ENCODE measurements around the gene CAMKK2. TPM values are rescaled to one million over a fixed set of nuclear protein-coding genes. Genes with fewer than 3 reads are reported as not detected.

The CAMKK2 gene
- polyA plus RNA-seq, 1 donor from 2014 or later = 29.2 TPM

DNA sequence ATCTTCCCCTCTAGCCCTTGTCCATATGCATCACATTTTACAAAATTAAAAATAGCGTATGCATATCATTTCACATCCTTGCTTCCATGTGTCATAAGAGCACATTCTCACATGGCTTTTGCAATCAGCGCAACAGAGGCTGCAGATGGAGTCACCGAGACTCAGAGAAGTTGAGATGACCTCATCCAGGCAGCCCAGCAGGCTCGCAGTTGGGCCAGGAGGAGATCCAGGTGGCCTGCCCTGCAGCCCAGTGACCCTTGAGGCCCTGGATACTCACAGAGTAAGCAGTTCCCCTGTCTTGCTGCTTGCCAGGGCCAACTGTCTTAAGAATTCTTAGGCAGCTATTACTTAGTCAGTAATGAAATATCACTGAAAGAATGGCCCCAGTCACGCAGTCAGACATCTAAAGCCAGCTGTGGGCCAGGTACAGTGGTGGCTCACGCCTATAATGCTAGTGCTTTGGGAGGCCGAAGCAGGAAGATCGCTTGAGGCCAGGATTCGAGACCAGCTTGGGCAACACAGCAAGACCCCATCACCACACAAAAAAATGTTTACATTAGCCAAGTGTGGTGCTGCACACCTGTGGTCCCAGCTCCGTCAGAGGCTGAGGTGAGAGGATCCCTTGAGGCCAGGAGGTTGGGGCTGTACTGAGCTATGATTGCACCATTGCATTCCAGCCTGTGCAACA is 9.1 kb downstream of the CAMKK2 start:
- no peaks in the 10 kb centered on the region for H3K36me3 ChIP-seq (ENCODE audit: insufficient read depth, low read length)
- H2AFZ ChIP-seq (ENCODE audit: low read depth, low read length) = no peak overlapping the region
- H3K9ac ChIP-seq (ENCODE audit: low read length) = no peak overlapping the region
- no peaks in the 10 kb centered on the region for H4K20me1 ChIP-seq (ENCODE audit: insufficient read depth)
- no peak overlapping the region for H3K27ac ChIP-seq (ENCODE audit: low read length)
- no peaks in the 10 kb centered on the region for H3K9me3 ChIP-seq (ENCODE audit: low read length)
- H3K4me3 ChIP-seq (ENCODE audit: low read length) = no peak overlapping the region
- no peaks in the 10 kb centered on the region for H3K79me2 ChIP-seq (replicated peaks; ENCODE audit: insufficient read depth, low read length)
- no peaks in the 10 kb centered on the region for H3K27me3 ChIP-seq (ENCODE audit: insufficient read depth, low read depth, low read length)
- no peaks in the 10 kb centered on the region for H3F3A ChIP-seq (ENCODE audit: insufficient read depth, low read length, poor library complexity, severe bottlenecking)
- no peak overlapping the region for H3K4me2 ChIP-seq (ENCODE audit: low read length)
- TF ChIP-seq EP300 (conservative IDR thresholded peaks at IDR 0.05; ENCODE audit: poor library complexity, severe bottlenecking) (no peak), SMC3 (conservative IDR thresholded peaks at IDR 0.05; ENCODE audit: poor library complexity) (no peak), POLR2AphosphoS5 (IDR thresholded peaks at IDR 0.05) (no peak)
- TF ChIP-seq, protein P1, sequence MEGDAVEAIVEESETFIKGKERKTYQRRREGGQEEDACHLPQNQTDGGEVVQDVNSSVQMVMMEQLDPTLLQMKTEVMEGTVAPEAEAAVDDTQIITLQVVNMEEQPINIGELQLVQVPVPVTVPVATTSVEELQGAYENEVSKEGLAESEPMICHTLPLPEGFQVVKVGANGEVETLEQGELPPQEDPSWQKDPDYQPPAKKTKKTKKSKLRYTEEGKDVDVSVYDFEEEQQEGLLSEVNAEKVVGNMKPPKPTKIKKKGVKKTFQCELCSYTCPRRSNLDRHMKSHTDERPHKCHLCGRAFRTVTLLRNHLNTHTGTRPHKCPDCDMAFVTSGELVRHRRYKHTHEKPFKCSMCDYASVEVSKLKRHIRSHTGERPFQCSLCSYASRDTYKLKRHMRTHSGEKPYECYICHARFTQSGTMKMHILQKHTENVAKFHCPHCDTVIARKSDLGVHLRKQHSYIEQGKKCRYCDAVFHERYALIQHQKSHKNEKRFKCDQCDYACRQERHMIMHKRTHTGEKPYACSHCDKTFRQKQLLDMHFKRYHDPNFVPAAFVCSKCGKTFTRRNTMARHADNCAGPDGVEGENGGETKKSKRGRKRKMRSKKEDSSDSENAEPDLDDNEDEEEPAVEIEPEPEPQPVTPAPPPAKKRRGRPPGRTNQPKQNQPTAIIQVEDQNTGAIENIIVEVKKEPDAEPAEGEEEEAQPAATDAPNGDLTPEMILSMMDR (IDR thresholded peaks at IDR 0.05; ENCODE audit: poor library complexity, severe bottlenecking) = no peak
- H3K9me2 ChIP-seq (ENCODE audit: insufficient read depth, low read length) = no peaks in the 10 kb centered on the region

DNA sequence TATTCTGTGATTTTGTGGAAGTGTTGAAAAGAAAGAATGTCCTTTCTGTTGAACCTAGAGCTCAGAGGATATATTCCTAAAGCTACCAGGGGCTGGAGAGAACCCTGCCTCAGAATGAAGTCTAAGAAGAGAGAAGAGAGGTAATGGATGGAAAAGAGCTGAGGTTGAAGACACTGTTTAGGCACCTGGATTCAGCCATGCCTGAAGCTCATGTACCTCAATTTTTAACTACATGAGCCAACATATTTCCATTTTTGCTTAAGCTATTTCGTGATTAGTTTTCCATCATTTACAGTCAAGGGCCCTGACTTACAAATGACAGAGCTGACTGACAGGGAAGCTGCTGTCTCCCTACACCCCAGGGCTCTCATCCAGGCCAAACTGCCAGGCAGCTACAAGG is 10.7 kb downstream of the CAMKK2 start:
- H3K9me3 ChIP-seq (ENCODE audit: low read length) = no peaks in the 10 kb centered on the region
- no peaks in the 10 kb centered on the region for H3F3A ChIP-seq (ENCODE audit: insufficient read depth, low read length, poor library complexity, severe bottlenecking)
- H3K9me2 ChIP-seq (ENCODE audit: insufficient read depth, low read length) = no peaks in the 10 kb centered on the region
- no peaks in the 10 kb centered on the region for H3K36me3 ChIP-seq (ENCODE audit: insufficient read depth, low read length)
- H3K4me2 ChIP-seq (ENCODE audit: low read length) = no peak overlapping the region
- H4K20me1 ChIP-seq (ENCODE audit: insufficient read depth) = no peaks in the 10 kb centered on the region
- H3K27me3 ChIP-seq (ENCODE audit: insufficient read depth, low read depth, low read length) = no peaks in the 10 kb centered on the region
- no peaks in the 10 kb centered on the region for H3K79me2 ChIP-seq (replicated peaks; ENCODE audit: insufficient read depth, low read length)
- H3K9ac ChIP-seq (ENCODE audit: low read length) = no peak overlapping the region
- H2AFZ ChIP-seq (ENCODE audit: low read depth, low read length) = no peak overlapping the region
- TF ChIP-seq EP300 (conservative IDR thresholded peaks at IDR 0.05; ENCODE audit: poor library complexity, severe bottlenecking) = no peak
- no peak for TF ChIP-seq RAD21 (conservative IDR thresholded peaks at IDR 0.05)
- no peak for TF ChIP-seq TAF1 (IDR thresholded peaks at IDR 0.05; ENCODE audit: low read depth)
- TF ChIP-seq POLR2AphosphoS5 (IDR thresholded peaks at IDR 0.05) = no peak
- no peak for TF ChIP-seq EZH2 (IDR thresholded peaks at IDR 0.05; ENCODE audit: borderline replicate concordance, insufficient read depth, low read length, poor library complexity, severe bottlenecking)
- TF ChIP-seq, protein P2, sequence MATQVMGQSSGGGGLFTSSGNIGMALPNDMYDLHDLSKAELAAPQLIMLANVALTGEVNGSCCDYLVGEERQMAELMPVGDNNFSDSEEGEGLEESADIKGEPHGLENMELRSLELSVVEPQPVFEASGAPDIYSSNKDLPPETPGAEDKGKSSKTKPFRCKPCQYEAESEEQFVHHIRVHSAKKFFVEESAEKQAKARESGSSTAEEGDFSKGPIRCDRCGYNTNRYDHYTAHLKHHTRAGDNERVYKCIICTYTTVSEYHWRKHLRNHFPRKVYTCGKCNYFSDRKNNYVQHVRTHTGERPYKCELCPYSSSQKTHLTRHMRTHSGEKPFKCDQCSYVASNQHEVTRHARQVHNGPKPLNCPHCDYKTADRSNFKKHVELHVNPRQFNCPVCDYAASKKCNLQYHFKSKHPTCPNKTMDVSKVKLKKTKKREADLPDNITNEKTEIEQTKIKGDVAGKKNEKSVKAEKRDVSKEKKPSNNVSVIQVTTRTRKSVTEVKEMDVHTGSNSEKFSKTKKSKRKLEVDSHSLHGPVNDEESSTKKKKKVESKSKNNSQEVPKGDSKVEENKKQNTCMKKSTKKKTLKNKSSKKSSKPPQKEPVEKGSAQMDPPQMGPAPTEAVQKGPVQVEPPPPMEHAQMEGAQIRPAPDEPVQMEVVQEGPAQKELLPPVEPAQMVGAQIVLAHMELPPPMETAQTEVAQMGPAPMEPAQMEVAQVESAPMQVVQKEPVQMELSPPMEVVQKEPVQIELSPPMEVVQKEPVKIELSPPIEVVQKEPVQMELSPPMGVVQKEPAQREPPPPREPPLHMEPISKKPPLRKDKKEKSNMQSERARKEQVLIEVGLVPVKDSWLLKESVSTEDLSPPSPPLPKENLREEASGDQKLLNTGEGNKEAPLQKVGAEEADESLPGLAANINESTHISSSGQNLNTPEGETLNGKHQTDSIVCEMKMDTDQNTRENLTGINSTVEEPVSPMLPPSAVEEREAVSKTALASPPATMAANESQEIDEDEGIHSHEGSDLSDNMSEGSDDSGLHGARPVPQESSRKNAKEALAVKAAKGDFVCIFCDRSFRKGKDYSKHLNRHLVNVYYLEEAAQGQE (IDR thresholded peaks at IDR 0.05; ENCODE audit: borderline replicate concordance) = no peak
- TF ChIP-seq MXI1 (conservative IDR thresholded peaks at IDR 0.05; ENCODE audit: poor library complexity, severe bottlenecking) = no peak
- TF ChIP-seq, protein P1 (IDR thresholded peaks at IDR 0.05; ENCODE audit: poor library complexity, severe bottlenecking) = no peak
- no peak for TF ChIP-seq SMC3 (conservative IDR thresholded peaks at IDR 0.05; ENCODE audit: poor library complexity)
- H3K27ac ChIP-seq (ENCODE audit: low read length) = no peak overlapping the region
- H3K4me3 ChIP-seq (ENCODE audit: low read length) = no peak overlapping the region
